GM19397 (cell line): Measurements from ENCODE around the gene SLC17A3.

Source experiments
- ATAC-seq: cut with Tn5 transposase; IDR thresholded peaks from one replicate; pipeline ENCODE4 v1.9.1; 2021; ENCODE audit warnings: mild to moderate bottlenecking, moderate library complexity; ENCODE audit not compliant: unreplicated experiment

The SLC17A3 gene

DNA sequence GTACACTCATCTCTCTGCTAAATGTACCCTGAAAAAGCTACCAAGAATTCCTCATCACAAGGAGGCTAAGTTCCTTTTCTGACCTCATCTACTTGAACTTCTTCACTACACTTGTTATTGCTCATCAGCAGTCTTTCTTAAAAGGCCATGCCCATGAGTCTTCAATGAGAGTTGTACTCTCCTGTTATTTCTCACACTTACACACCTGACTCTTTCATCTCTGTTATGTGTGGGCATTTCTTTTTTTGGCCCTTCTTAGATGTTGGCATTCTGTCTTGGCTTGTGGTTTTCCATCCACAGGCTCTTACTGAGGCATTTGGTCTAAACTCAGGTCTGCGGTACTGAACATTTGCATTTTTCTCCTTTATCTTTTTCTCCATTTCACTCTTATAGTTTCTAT, 31.5 kb downstream of the SLC17A3 start:
- no peak for ATAC-seq

DNA sequence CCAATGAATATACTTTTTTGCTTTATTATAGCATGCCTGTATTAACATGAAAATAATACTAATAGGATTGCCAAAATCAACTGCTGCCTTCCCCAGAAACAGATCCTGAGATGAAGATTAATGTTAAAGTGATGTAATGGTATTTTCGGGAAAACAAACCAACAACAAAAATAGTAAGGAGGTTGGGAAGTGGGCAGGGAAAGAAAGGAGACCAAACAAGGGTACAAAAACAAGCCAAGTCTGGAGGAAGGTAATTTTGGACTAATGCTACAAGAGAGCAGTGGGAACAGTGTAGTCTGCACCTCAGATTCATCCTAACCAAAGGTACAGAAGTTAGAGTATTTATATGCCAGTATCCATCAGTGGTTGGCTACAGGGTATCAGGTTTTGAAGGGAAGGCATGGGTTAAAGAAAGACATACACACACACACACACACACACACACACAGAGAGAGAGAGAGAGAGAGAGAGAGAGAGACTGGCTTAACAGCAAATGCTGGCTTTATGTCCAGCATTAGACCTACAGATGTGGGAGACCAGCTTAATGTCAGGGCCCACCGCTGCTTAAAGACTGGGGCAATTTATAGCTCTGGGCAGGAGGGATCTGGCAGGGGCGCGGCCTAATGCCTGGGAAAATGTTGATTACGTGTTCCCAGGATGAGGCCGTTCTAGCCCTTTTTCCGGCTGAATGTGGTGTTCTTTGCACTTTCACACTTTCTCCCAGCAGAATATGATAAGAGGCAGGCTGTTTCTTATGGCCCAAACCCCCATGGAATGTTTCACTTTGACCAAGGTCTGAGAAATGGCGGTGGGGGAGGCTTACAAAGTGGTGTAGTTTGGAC, 38.4 kb downstream of the SLC17A3 start:
- no peak for ATAC-seq

GRCh38 chr6:25834950-25835349, 39.1 kb downstream of the SLC17A3 start:
- no peak for ATAC-seq

- ATAC-seq, result no peak
Observed at GRCh38 chr6:25833136-25833535, 40.9 kb downstream of the SLC17A3 start.

GRCh38 chr6:25832670-25833069, 41.4 kb downstream of the SLC17A3 start:
- ATAC-seq, result no peak

DNA sequence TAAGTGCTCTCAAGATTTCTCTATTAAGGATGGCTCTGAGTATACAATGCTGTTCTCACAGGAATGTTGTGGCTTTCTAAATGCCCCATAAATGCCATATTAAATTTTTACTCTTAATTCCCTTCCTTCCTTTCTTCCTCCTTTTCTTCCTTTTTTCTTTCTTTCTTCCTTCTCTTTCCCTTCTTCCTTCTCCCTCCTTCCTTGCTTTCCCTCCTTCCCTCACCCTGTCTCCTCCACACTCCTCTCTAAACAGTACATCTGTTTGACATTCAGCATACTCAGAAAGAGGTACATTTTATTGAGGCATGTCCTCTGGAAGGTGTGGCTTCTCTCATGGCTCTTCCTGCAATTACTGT, 41.8 kb downstream of the SLC17A3 start:
- ATAC-seq, result no peak

DNA sequence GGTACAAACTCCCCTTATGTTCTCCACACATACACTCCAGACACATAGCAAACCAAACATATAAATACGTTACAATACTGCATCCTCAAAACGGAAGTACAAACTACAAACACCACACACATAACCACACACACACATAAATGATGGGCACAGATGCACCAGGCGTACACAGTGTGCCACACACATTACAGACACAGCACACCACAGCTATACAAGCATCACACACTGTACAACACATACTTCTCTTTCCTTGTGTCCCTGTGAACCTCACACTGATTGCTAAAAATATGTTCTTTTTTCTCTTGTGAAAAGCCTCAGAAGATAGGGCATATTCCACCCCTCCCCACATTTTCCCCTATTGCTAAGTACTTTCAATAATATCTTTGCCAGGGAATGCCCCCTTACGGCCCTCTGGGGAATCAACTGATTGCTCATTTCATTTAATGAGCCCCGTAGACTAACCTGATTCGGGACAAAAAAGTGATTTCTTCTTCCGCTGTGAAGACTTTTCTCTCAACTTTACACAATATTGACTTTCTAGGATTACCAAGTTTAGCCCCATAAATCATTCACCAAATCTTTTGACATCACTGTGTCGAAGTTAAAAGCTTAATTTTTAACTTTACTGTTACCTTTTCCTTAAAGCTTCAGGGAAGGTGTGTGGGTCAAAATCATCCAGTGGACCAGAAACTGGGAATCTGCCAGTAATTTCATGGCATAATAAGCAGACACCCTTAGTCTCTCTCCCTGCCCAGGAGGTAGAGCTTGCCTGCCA, 42.3 kb downstream of the SLC17A3 start, which contains the start of gene SLC17A1:
SLC17A1 (minus strand) TSS at position 521 of the 775 bp plus-strand sequence. CDS start 1,495 bp downstream, outside the sequence.
- no peak for ATAC-seq

GRCh38 chr6:25830458-25830857, 43.6 kb downstream of the SLC17A3 start:
- ATAC-seq, result no peak

- no peak for ATAC-seq
Observed at GRCh38 chr6:25829375-25829774, 44.7 kb downstream of the SLC17A3 start.

GRCh38 chr6:25821341-25821740, 52.7 kb downstream of the SLC17A3 start:
- ATAC-seq, result no peak

DNA sequence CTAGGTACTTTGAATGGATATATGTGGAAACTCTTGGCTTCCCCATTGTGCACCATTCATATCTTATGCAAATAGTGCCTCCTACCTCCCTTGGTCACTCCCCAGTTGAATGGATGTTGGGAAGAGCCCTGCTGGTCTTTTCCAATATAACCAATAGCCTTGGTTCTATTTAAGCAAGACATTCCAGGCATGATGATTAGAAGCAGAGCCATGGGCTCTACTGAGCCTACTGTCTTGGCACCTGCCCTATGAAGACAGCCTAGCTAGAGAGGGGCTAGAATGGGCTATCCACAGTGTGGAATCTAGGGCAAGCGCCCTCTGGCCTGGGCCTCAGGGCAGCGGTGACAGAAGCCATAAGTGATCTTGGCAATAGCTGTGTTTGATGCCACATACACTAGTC, 57.8 kb downstream of the SLC17A3 start:
- ATAC-seq, result no peak

DNA sequence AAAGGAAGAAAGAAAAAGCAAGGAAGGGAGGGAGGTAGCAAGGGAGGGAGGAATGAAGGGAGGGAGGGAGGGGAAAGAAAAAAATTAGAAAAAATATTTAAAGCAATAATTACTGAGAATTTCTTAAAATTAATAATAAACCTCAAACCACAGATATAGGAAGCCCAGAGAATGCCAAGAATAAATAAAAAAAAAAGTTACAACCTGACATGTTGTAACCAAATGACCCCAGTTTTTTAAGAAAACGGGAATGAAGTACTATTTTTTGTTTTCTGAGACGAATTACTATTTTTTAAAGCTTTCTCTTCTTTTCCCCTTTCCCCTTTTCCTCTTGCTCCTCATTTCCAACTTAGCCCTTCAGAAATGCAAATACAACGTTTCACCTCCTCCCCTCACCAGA, 58.8 kb downstream of the SLC17A3 start:
- no peak for ATAC-seq

DNA sequence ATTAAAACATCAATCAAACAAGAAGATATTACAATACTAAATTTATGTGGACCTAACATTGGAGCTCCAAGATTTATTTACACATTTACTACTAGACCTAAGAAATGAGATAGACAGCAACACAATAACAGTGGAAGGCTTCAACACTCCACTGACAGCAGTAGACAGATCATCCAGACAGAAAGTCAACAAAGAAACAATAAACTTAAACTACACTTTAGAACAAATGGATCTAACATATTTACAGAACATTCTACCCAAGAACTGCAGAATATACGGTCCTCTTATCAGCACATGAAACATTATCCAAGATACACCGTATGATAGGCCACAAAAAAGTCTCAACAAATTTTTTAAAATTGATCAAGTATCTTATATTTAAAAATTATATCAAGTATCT, 69.2 kb downstream of the SLC17A3 start:
- no peak for ATAC-seq

GRCh38 chr6:25801436-25801835, 72.6 kb downstream of the SLC17A3 start:
- no peak for ATAC-seq
